ENCODE measurements around the gene SARM1. TPM values are rescaled to one million over a fixed set of nuclear protein-coding genes. Genes with fewer than 3 reads are reported as not detected.

SARM1 gene
- total RNA-seq, 6 donors from 2014 or later: 10.3 to 33.5 (median 13.9) TPM

GRCh38 chr17:28367641-28368305 is 3.7 kb upstream of the SARM1 start:
- TF ChIP-seq POLR2A (IDR thresholded peaks at IDR 0.05) (no peak), CTCF (IDR thresholded peaks at IDR 0.05) (no peak), POLR2AphosphoS5 (IDR thresholded peaks at IDR 0.05) (no peak), EP300 (IDR thresholded peaks at IDR 0.05) (no peak)
- peaks cover 0 to 8% (median 0%) of the 10 kb centered on the region in 4 donors for H3K27me3 ChIP-seq
- peaks cover 17 to 28% (median 26%) of the 10 kb centered on the region in 4 donors for H3K4me1 ChIP-seq
- no peak overlapping the region for H3K4me3 ChIP-seq
- no peak overlapping the region for H3K27ac ChIP-seq
- peaks cover 6 to 25% (median 20%) of the 10 kb centered on the region in 4 donors for H3K36me3 ChIP-seq
- no peaks in the 10 kb centered on the region for H3K9me3 ChIP-seq
- 89 to 90% methylated on average over 11 to 14 of the region's 21 CpGs for WGBS, 2 donors
- ATAC-seq (ENCODE audit: low FRiP score in 2 of 2) (no peak), DNase-seq (peak in 1 of 2 donors; percentile 79)

GRCh38 chr17:28368306-28368831 is 3.1 kb upstream of the SARM1 start:
- Histone ChIP-seq H3K4me3 (no peak overlapping the region), H3K4me1 (peaks cover 21 to 34% (median 32%) of the 10 kb centered on the region in 4 donors), H3K9me3 (no peaks in the 10 kb centered on the region), H3K36me3 (peaks cover 0 to 19% (median 15%) of the 10 kb centered on the region in 4 donors), H3K27ac (no peak overlapping the region), H3K27me3 (peaks cover 0 to 8% (median 0%) of the 10 kb centered on the region in 4 donors)
- ATAC-seq (ENCODE audit: low FRiP score in 2 of 2) (no peak), DNase-seq (no peak)
- 76 to 79% methylated on average over 5 of the region's 5 CpGs for WGBS, 2 donors
- no peak for TF ChIP-seq POLR2AphosphoS5 (IDR thresholded peaks at IDR 0.05)
- no peak for TF ChIP-seq POLR2A (IDR thresholded peaks at IDR 0.05)
- TF ChIP-seq EP300 (IDR thresholded peaks at IDR 0.05): no peak
- TF ChIP-seq CTCF (IDR thresholded peaks at IDR 0.05): no peak

DNA sequence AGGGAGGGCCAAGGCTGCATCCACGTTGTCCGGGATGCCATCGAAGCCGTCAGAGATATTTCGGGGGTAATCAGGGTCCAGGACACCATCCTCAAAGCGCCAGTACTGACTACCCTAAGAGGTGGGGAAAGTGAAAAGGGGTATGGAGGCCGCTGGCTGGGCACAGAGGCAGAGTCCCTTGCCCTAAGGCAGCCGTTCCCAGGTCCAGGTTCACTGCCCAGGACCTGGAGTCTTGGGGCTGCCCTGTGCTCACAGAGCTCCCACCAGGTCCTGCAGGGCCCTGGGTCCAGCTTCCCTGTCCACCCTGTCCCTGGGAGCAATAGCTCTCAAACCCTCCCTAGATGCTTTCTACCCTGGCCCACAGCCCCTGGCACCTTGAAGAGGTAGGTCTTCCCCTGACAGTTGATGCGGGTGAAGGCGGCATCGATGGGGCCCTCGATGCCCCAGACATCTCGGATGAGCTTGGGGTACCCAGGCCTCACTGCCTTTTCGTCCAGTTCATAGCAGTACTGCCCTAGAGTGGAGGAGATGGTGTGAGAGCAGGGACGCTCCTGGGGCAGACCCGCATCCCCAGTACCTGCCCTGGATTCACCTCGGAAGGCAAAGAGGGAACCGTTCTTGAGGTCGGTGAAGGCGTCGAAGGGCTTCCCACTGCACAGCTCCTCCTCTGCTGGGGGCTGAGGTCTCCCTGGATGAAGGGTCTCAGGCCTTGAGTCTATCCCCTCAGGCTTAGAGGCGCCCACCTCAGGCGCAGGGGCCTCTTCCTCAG is 2.4 kb upstream of the SARM1 start:
- peaks cover 21 to 36% (median 32%) of the 10 kb centered on the region in 4 donors for H3K4me1 ChIP-seq
- no peak for TF ChIP-seq POLR2A (IDR thresholded peaks at IDR 0.05)
- TF ChIP-seq EP300 (IDR thresholded peaks at IDR 0.05): no peak
- TF ChIP-seq CTCF (IDR thresholded peaks at IDR 0.05): no peak
- no peak for TF ChIP-seq POLR2AphosphoS5 (IDR thresholded peaks at IDR 0.05)
- no peaks in the 10 kb centered on the region for H3K9me3 ChIP-seq
- DNase-seq (no peak), ATAC-seq (ENCODE audit: low FRiP score in 2 of 2) (no peak)
- H3K27ac ChIP-seq: no peak overlapping the region
- H3K27me3 ChIP-seq: peaks cover 0 to 8% (median 0%) of the 10 kb centered on the region in 4 donors
- peaks cover 0 to 12% (median 9%) of the 10 kb centered on the region in 4 donors for H3K36me3 ChIP-seq
- 92% methylated on average over 13 to 23 of the region's 23 CpGs for WGBS, 2 donors
- H3K4me3 ChIP-seq: no peak overlapping the region

GRCh38 chr17:28369684-28370034 is 1.8 kb upstream of the SARM1 start:
- ATAC-seq (ENCODE audit: low FRiP score in 2 of 2): no peak
- DNase-seq: no peak
- Histone ChIP-seq H3K27me3 (peaks cover 0 to 8% (median 0%) of the 10 kb centered on the region in 4 donors), H3K4me3 (no peak overlapping the region), H3K9me3 (no peaks in the 10 kb centered on the region), H3K27ac (no peak overlapping the region), H3K36me3 (peaks cover 0 to 6% (median 4%) of the 10 kb centered on the region in 4 donors), H3K4me1 (peaks cover 21 to 36% (median 32%) of the 10 kb centered on the region in 4 donors)
- WGBS, 2 donors: 38 to 73% methylated on average over 4 to 10 of the region's 10 CpGs
- TF ChIP-seq EP300 (IDR thresholded peaks at IDR 0.05) (no peak), POLR2AphosphoS5 (IDR thresholded peaks at IDR 0.05) (no peak), CTCF (IDR thresholded peaks at IDR 0.05) (no peak), POLR2A (IDR thresholded peaks at IDR 0.05) (no peak)
